ENCODE data around the gene CPNE8.

Gene CPNE8

GRCh38 chr12:38736821-38737220 is 168.6 kb downstream of the CPNE8 start:
- H3F3A ChIP-seq (ENCODE audit: insufficient read depth, low read length) = no peaks in the 10 kb centered on the region
- TF ChIP-seq EZH2phosphoT487 (IDR thresholded peaks at IDR 0.05; ENCODE audit: low read length) (no peak), CTCF (IDR thresholded peaks at IDR 0.05; ENCODE audit: low read length) (no peak), EZH2 (optimal IDR thresholded peaks at IDR 0.05; ENCODE audit: low read depth, low read length) (no peak)
- H3K9me3 ChIP-seq (replicated peaks; ENCODE audit: insufficient read depth, low read length) = no peaks in the 10 kb centered on the region
- no peak overlapping the region for H3K27ac ChIP-seq (ENCODE audit: low read length)
- H2AFZ ChIP-seq (ENCODE audit: low read length) = no peak overlapping the region
- no peaks in the 10 kb centered on the region for H3K36me3 ChIP-seq (replicated peaks; ENCODE audit: insufficient read depth, low read length)
- H3K9ac ChIP-seq (ENCODE audit: low read length) = no peak overlapping the region
- no peaks in the 10 kb centered on the region for H3K4me1 ChIP-seq (ENCODE audit: low read length)
- DNase-seq = no peak
- no peaks in the 10 kb centered on the region for H3K27me3 ChIP-seq (replicated peaks; ENCODE audit: insufficient read depth, low read length)
- H4K20me1 ChIP-seq (ENCODE audit: insufficient read depth, low read length) = no peaks in the 10 kb centered on the region
- no peak overlapping the region for H3K4me2 ChIP-seq (ENCODE audit: low read depth, low read length)
- H3K9me2 ChIP-seq (replicated peaks; ENCODE audit: insufficient read depth, low read length) = no peaks in the 10 kb centered on the region
- no peaks in the 10 kb centered on the region for H3K79me2 ChIP-seq (ENCODE audit: low read length)
- no peak overlapping the region for H3K4me3 ChIP-seq (ENCODE audit: low read length)

- no peaks in the 10 kb centered on the region for H4K20me1 ChIP-seq (ENCODE audit: insufficient read depth, low read length)
- H3K27me3 ChIP-seq (replicated peaks; ENCODE audit: insufficient read depth, low read length) = no peaks in the 10 kb centered on the region
- DNase-seq = no peak
- H3K36me3 ChIP-seq (replicated peaks; ENCODE audit: insufficient read depth, low read length) = no peaks in the 10 kb centered on the region
- H3K79me2 ChIP-seq (ENCODE audit: low read length) = no peaks in the 10 kb centered on the region
- H3K4me1 ChIP-seq (ENCODE audit: low read length) = no peaks in the 10 kb centered on the region
- no peak overlapping the region for H3K27ac ChIP-seq (ENCODE audit: low read length)
- H3K9me2 ChIP-seq (replicated peaks; ENCODE audit: insufficient read depth, low read length) = no peaks in the 10 kb centered on the region
- H2AFZ ChIP-seq (ENCODE audit: low read length) = no peak overlapping the region
- no peaks in the 10 kb centered on the region for H3F3A ChIP-seq (ENCODE audit: insufficient read depth, low read length)
- TF ChIP-seq CTCF (IDR thresholded peaks at IDR 0.05; ENCODE audit: low read length) (no peak), EZH2phosphoT487 (IDR thresholded peaks at IDR 0.05; ENCODE audit: low read length) (no peak), EZH2 (optimal IDR thresholded peaks at IDR 0.05; ENCODE audit: low read depth, low read length) (no peak)
- H3K4me2 ChIP-seq (ENCODE audit: low read depth, low read length) = no peak overlapping the region
- H3K9me3 ChIP-seq (replicated peaks; ENCODE audit: insufficient read depth, low read length) = no peaks in the 10 kb centered on the region
- H3K9ac ChIP-seq (ENCODE audit: low read length) = no peak overlapping the region
- no peak overlapping the region for H3K4me3 ChIP-seq (ENCODE audit: low read length)
These were observed 172.6 kb downstream of the CPNE8 start for GRCh38 chr12:38732761-38733160.

GRCh38 chr12:38728894-38729293 is 176.5 kb downstream of the CPNE8 start:
- no peaks in the 10 kb centered on the region for H3K36me3 ChIP-seq (replicated peaks; ENCODE audit: insufficient read depth, low read length)
- H3K27me3 ChIP-seq (replicated peaks; ENCODE audit: insufficient read depth, low read length) = no peaks in the 10 kb centered on the region
- no peaks in the 10 kb centered on the region for H3K4me1 ChIP-seq (ENCODE audit: low read length)
- H3K9me2 ChIP-seq (replicated peaks; ENCODE audit: insufficient read depth, low read length) = no peaks in the 10 kb centered on the region; the same call in 1 of the 2 replicates
- H4K20me1 ChIP-seq (ENCODE audit: insufficient read depth, low read length) = no peaks in the 10 kb centered on the region
- H3K9ac ChIP-seq (ENCODE audit: low read length) = no peak overlapping the region
- no peak overlapping the region for H3K27ac ChIP-seq (ENCODE audit: low read length)
- H3F3A ChIP-seq (ENCODE audit: insufficient read depth, low read length) = no peaks in the 10 kb centered on the region
- peak; percentile 42 for DNase-seq
- H3K4me2 ChIP-seq (ENCODE audit: low read depth, low read length) = no peak overlapping the region
- H3K79me2 ChIP-seq (ENCODE audit: low read length) = no peaks in the 10 kb centered on the region
- no peaks in the 10 kb centered on the region for H3K9me3 ChIP-seq (replicated peaks; ENCODE audit: insufficient read depth, low read length)
- H2AFZ ChIP-seq (ENCODE audit: low read length) = no peak overlapping the region
- TF ChIP-seq EZH2 (optimal IDR thresholded peaks at IDR 0.05; ENCODE audit: low read depth, low read length) (no peak), EZH2phosphoT487 (IDR thresholded peaks at IDR 0.05; ENCODE audit: low read length) (no peak), CTCF (IDR thresholded peaks at IDR 0.05; ENCODE audit: low read length) (no peak)
- no peak overlapping the region for H3K4me3 ChIP-seq (ENCODE audit: low read length)
